ENCODE results near the gene POPDC2. TPM values are rescaled to one million over a fixed set of nuclear protein-coding genes. Genes with fewer than 3 reads are reported as not detected.
"Not testable (repeated sequence)": the region's sequence is repeated elsewhere in the genome, so short reads cannot be mapped to it uniquely, and the experiment has no call there.

The POPDC2 gene
- total RNA-seq, 1 donor from 2014 or later: 1.4 TPM

DNA sequence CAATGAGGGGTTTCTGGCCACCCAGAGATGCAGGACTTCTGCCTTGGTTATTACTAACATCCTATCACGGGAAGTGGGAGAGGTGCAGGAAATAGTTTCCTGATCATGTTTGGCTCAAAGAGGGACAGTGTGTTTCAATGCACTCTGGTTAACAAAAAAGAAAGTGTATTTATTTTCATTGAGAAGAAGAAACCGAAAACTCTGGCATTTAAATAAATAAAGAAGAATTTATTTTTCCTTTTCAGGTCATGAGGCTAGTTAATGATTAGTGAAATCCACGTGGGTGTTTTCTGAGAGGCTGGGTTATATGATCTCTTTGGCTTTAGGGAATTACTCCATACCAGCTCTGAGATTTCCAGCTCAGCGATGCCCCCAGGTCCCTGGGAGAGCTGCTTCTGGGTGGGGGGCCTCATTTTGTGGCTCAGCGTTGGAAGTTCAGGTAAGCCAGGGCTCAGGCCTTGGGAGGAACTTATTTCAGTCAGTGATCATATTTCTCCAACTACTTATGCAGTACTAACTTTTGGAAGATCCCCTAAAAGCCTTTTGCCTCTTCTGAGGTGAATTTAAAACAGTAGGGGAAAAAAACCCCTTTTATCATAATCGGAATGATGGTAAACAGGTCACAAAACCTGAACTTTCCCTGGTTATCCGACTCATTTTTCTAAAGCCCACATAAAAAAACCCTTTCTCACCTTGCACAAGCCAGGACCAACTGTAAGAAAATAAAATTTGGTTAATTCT is 62.7 kb downstream of the POPDC2 start, which contains the start of gene PLA1A:
Gene PLA1A, plus strand, starts transcription at position 338 of the 741 bp plus-strand sequence. Its CDS starts 29 bp downstream, at position 367.
- H3K36me3 Mint-ChIP-seq (ENCODE audit: unreplicated experiment): no peaks in the 10 kb centered on the region
- H3K4me1 Mint-ChIP-seq (ENCODE audit: low read depth, unreplicated experiment): peaks cover 3% of the 10 kb centered on the region
- H3K9me3 Mint-ChIP-seq (ENCODE audit: unreplicated experiment): peaks cover 2% of the 10 kb centered on the region

DNA sequence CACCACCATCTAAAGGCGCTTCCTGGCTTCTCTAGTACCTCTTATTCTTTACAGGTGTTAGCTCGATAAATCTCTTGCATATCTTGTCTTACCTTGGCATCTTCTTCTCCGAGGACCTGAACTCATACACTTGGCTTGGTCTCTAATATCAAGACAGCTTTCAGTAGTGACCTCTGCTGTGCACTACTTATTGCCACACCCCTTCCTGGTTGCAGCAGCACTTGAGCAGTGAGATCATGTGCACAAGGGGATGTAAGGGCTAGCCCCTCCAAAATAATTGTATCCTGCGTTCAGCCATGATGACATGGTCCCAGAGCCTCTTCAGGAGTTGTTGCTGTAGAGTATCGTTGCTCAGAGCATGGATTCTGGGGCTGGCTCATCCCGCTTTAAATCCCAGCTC is 64.0 kb downstream of the POPDC2 start:
- H3K36me3 Mint-ChIP-seq (ENCODE audit: unreplicated experiment): no peaks in the 10 kb centered on the region
- TF ChIP-seq, protein P1, sequence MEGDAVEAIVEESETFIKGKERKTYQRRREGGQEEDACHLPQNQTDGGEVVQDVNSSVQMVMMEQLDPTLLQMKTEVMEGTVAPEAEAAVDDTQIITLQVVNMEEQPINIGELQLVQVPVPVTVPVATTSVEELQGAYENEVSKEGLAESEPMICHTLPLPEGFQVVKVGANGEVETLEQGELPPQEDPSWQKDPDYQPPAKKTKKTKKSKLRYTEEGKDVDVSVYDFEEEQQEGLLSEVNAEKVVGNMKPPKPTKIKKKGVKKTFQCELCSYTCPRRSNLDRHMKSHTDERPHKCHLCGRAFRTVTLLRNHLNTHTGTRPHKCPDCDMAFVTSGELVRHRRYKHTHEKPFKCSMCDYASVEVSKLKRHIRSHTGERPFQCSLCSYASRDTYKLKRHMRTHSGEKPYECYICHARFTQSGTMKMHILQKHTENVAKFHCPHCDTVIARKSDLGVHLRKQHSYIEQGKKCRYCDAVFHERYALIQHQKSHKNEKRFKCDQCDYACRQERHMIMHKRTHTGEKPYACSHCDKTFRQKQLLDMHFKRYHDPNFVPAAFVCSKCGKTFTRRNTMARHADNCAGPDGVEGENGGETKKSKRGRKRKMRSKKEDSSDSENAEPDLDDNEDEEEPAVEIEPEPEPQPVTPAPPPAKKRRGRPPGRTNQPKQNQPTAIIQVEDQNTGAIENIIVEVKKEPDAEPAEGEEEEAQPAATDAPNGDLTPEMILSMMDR (IDR thresholded peaks at IDR 0.05; ENCODE audit: partially characterized antibody, unreplicated experiment): no peak
- no peak for DNase-seq
- H3K9me3 Mint-ChIP-seq (ENCODE audit: unreplicated experiment): peaks cover 2% of the 10 kb centered on the region
- peaks cover 3% of the 10 kb centered on the region for H3K4me1 Mint-ChIP-seq (ENCODE audit: low read depth, unreplicated experiment)
- peaks cover 2% of the 10 kb centered on the region for H3K27me3 Mint-ChIP-seq (ENCODE audit: unreplicated experiment)
- H3K27ac Mint-ChIP-seq (ENCODE audit: unreplicated experiment): no peak overlapping the region
- H3K4me3 Mint-ChIP-seq (ENCODE audit: unreplicated experiment): no peak overlapping the region

More for the DNA sequence above, 62.7 kb downstream of the POPDC2 start, which contains the start of gene PLA1A:
- TF ChIP-seq, protein P1 (IDR thresholded peaks at IDR 0.05; ENCODE audit: partially characterized antibody, unreplicated experiment): no peak
- peaks cover 3% of the 10 kb centered on the region for H3K27me3 Mint-ChIP-seq (ENCODE audit: unreplicated experiment)
- H3K27ac Mint-ChIP-seq (ENCODE audit: unreplicated experiment): no peak within 1 kb of the TSS
- H3K4me3 Mint-ChIP-seq (ENCODE audit: unreplicated experiment): no peak within 1 kb of the TSS
- no peak for DNase-seq

DNA sequence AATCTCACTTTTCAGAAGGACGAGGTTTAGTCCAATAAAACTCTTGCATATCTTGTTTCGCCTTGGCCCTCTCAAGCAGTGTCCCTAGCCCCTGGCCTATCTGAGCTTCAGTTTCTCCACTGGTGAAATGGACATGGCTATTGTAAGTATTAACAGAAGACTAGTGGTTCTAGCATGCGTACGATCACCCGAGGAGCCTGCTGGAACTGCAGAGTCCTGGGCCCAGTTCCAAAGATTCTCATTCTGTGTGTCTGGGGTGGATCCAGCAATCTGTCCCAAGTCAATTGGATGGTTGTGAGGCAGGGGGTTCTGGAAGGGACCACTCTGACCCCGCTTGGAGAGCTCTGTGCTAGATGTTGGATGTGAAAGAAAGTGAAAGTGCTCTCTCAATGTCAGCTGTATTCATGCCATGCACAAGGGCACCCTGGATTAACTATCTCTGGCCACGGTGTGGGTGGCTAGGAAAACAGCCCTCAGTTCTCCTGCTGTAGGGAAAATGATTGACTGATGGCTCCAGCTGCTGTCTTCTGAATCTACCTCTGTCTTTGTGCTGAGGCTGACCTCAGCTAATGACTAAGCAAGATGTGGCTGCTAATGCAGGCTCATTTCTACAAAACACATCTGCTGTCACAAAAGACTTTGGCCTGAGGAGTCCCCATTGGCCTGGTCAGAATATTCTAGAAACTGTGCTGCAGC is 64.6 kb downstream of the POPDC2 start:
- Mint-ChIP-seq H3K27me3 (ENCODE audit: unreplicated experiment) (peaks cover 1% of the 10 kb centered on the region), H3K27ac (ENCODE audit: unreplicated experiment) (no peak overlapping the region), H3K4me1 (ENCODE audit: low read depth, unreplicated experiment) (peaks cover 3% of the 10 kb centered on the region), H3K36me3 (ENCODE audit: unreplicated experiment) (no peaks in the 10 kb centered on the region), H3K9me3 (ENCODE audit: unreplicated experiment) (peaks cover 2% of the 10 kb centered on the region), H3K4me3 (ENCODE audit: unreplicated experiment) (no peak overlapping the region)
- TF ChIP-seq, protein P1 (IDR thresholded peaks at IDR 0.05; ENCODE audit: partially characterized antibody, unreplicated experiment): no peak
- no peak for DNase-seq

DNA sequence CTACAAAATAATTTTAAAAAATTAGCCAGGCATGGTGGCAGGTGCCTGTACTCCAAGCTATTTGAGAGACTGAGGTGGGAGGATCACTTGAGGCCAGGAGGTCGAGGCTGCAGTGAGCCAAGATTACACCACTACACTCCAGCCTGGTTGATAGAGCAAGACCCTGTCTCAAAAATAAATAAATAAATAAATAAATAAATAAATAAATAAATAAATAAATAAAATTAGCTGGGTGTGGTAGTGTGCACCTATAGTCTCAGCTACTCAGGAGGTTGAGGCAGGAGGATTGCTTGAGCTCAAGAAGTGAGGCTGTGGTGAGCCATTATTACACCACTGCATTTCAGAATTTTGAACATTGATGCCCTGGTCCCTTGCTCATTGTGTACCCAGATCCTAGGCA is 65.5 kb downstream of the POPDC2 start:
- H3K9me3 Mint-ChIP-seq (ENCODE audit: unreplicated experiment); H3K36me3 Mint-ChIP-seq (ENCODE audit: unreplicated experiment); H3K4me1 Mint-ChIP-seq (ENCODE audit: low read depth, unreplicated experiment); H3K27ac Mint-ChIP-seq (ENCODE audit: unreplicated experiment); H3K27me3 Mint-ChIP-seq (ENCODE audit: unreplicated experiment); H3K4me3 Mint-ChIP-seq (ENCODE audit: unreplicated experiment); DNase-seq: not testable (repeated sequence)

DNA sequence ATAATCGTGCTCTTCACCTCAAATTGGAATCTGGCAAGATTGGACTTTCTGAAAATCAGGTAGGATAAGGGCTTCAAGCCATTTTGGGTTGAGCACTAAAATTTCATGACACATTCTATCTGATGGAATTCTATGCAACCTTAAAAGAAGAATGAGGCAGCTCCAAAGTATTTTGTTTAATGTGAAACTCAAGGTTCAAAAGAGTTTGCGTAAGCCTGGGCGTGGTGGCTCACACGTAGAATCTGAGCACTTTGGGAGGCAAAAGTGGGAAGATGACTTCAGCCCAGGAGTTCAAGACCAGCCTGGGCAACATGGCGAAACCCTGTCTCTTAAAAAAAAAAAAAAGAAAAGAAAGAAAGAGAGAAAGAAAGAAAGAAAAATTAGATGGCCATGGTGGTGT is 66.3 kb downstream of the POPDC2 start:
- Mint-ChIP-seq H3K27ac (ENCODE audit: unreplicated experiment) (no peak overlapping the region), H3K36me3 (ENCODE audit: unreplicated experiment) (no peaks in the 10 kb centered on the region), H3K4me3 (ENCODE audit: unreplicated experiment) (no peak overlapping the region), H3K9me3 (ENCODE audit: unreplicated experiment) (peaks cover 2% of the 10 kb centered on the region), H3K27me3 (ENCODE audit: unreplicated experiment) (peaks cover 1% of the 10 kb centered on the region), H3K4me1 (ENCODE audit: low read depth, unreplicated experiment) (peaks cover 3% of the 10 kb centered on the region)
- DNase-seq: no peak
- TF ChIP-seq, protein P1 (IDR thresholded peaks at IDR 0.05; ENCODE audit: partially characterized antibody, unreplicated experiment): no peak
